PFSK-1 (cell line): ENCODE results near the gene IGSF23.

ENCODE experiments used
- FOXP2 ChIP-seq: optimal IDR thresholded peaks from 2 replicates; pipeline ENCODE3; 2011; ENCODE audit warnings: borderline replicate concordance, control low read depth, inconsistent platforms; ENCODE audit not compliant: insufficient read depth; ENCODE audit errors: extremely low read length, extremely low read depth
- POLR2AphosphoS5 ChIP-seq: IDR thresholded peaks from 2 replicates; pipeline ENCODE4 v1.6.1; 2012; ENCODE audit warnings: low read depth, mild to moderate bottlenecking, control low read depth, low read length, moderate library complexity
- SIN3A ChIP-seq: IDR thresholded peaks from 2 replicates; pipeline ENCODE4 v1.6.1; 2012; ENCODE audit warnings: mild to moderate bottlenecking, low read length, moderate library complexity, borderline replicate concordance; ENCODE audit not compliant: insufficient read depth
- TAF1 ChIP-seq: IDR thresholded peaks from 2 replicates; pipeline ENCODE4 v1.6.1; 2012; ENCODE audit warnings: low read length, control low read depth, borderline replicate concordance; ENCODE audit not compliant: insufficient read depth
- TF ChIP-seq, protein P1 (sequence below), 2 experiments: IDR thresholded peaks; 2 replicates each; pipeline versions ENCODE4 v1.6.1 to v1.8.0; 2011 to 2012; ENCODE audit warnings: low read depth in 2 of 2, low read length in 2 of 2, control low read depth in 1 of 2, inconsistent platforms in 1 of 2, mild to moderate bottlenecking in 1 of 2, moderate library complexity in 1 of 2; ENCODE audit not compliant: insufficient read depth in 1 of 2

DNA sequence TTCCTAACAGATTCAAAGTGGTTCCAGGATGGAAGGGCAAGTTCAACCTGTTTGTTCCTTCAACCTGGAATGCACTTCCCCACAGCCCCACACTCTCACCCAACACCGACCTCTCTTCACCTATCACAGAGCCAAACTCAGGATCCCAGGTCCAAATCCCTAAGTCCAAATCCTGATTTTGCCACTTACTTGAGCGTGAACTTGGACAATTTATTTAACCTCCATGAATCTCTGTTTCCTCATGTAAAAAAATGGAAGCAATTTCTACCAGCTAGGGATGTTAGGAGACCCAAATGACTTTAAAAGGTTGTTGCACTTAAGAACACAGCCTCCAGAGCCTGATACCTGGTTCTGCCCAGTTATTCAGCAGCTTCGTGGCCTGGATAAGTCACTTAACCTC, 5.4 kb upstream of the IGSF23 start:
- TF ChIP-seq POLR2AphosphoS5 = no peak
- TF ChIP-seq, protein P1, sequence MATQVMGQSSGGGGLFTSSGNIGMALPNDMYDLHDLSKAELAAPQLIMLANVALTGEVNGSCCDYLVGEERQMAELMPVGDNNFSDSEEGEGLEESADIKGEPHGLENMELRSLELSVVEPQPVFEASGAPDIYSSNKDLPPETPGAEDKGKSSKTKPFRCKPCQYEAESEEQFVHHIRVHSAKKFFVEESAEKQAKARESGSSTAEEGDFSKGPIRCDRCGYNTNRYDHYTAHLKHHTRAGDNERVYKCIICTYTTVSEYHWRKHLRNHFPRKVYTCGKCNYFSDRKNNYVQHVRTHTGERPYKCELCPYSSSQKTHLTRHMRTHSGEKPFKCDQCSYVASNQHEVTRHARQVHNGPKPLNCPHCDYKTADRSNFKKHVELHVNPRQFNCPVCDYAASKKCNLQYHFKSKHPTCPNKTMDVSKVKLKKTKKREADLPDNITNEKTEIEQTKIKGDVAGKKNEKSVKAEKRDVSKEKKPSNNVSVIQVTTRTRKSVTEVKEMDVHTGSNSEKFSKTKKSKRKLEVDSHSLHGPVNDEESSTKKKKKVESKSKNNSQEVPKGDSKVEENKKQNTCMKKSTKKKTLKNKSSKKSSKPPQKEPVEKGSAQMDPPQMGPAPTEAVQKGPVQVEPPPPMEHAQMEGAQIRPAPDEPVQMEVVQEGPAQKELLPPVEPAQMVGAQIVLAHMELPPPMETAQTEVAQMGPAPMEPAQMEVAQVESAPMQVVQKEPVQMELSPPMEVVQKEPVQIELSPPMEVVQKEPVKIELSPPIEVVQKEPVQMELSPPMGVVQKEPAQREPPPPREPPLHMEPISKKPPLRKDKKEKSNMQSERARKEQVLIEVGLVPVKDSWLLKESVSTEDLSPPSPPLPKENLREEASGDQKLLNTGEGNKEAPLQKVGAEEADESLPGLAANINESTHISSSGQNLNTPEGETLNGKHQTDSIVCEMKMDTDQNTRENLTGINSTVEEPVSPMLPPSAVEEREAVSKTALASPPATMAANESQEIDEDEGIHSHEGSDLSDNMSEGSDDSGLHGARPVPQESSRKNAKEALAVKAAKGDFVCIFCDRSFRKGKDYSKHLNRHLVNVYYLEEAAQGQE (IDR thresholded peaks at IDR 0.05; ENCODE audit: insufficient read depth in 1 of 2, low read depth in 2 of 2, low read length in 2 of 2) = no peak
- no peak for TF ChIP-seq SIN3A
- TF ChIP-seq TAF1 = no peak
- no peak for TF ChIP-seq FOXP2
